PC-3 (cell line): ENCODE data around the gene BCL11A.

Experiments
- CTCF ChIP-seq: fragments of 300-600 bp; sonication (generic); conservative IDR thresholded peaks from 2 replicates; pipeline ENCODE4 v1.5.1; 2017; ENCODE audit warnings: antibody characterized with exemption, low read depth, mild to moderate bottlenecking, low read length
- EZH2 ChIP-seq: fragments of 300-600 bp; sonication (generic); IDR thresholded peaks from one replicate; pipeline ENCODE4 v1.6.1; 2017; ENCODE audit warnings: antibody characterized with exemption, mild to moderate bottlenecking, low read length; ENCODE audit not compliant: unreplicated experiment

GRCh38 chr2:60498127-60498815 lies 55.2 kb downstream of the BCL11A start:
- no peak for TF ChIP-seq EZH2
- no peak for TF ChIP-seq CTCF
